ENCODE data around the gene FHAD1. TPM values are rescaled to one million over a fixed set of nuclear protein-coding genes. Genes with fewer than 3 reads are reported as not detected.

FHAD1 gene
- total and polyA plus RNA-seq, 2 of the 13 experiments (the other 11 are each of a cell fraction or from before 2014, with no cell fraction given), result not detected

- no TSS peak for BruUV-seq (replicated peaks)
- CTCF ChIA-PET (ENCODE audit: low intra/inter-chr PET ratio, low total read pairs), result no interaction called here
- H2AFZ ChIP-seq (ENCODE audit: low read length), result no peak overlapping the region
- no peak for DNase-seq (ENCODE audit: low spot score)
- H3K4me3 ChIP-seq (replicated peaks in 1 of 3; ENCODE audit: insufficient read depth in 1 of 3, low read depth in 2 of 3, low read length in 3 of 3), result no peak overlapping the region
- no peaks in the 10 kb centered on the region for H3K9me3 ChIP-seq (ENCODE audit: low read length)
- H3K9ac ChIP-seq (ENCODE audit: insufficient read depth, low read depth, low read length), result no peak overlapping the region
- FAIRE-seq, result no peak
- POLR2A ChIA-PET, result no interaction called here
- H3K36me3 ChIP-seq (replicated peaks in 1 of 2; ENCODE audit: control insufficient read depth in 1 of 2, insufficient read depth in 2 of 2, low read length in 2 of 2), result no peaks in the 10 kb centered on the region
- no peak for ATAC-seq
- no peak overlapping the region for H3K4me2 ChIP-seq (ENCODE audit: low read depth, low read length)
- H3K79me2 ChIP-seq (ENCODE audit: insufficient read depth, low read length), result no peaks in the 10 kb centered on the region
- TF ChIP-seq HMG20B (CRISPR knock-in tag; conservative IDR thresholded peaks at IDR 0.05) (no peak), PAF1 (CRISPR knock-in tag; IDR thresholded peaks at IDR 0.05) (no peak), CREB1 (IDR thresholded peaks at IDR 0.05) (peak; percentile 78), CREB1 (CRISPR knock-in tag; IDR thresholded peaks at IDR 0.05) (no peak), NFE2L2 (IDR thresholded peaks at IDR 0.05; ENCODE audit: low read length) (0 out of 2 replicates have a peak, but pooled peaks have one; percentile 12), ZNF512B (CRISPR knock-in tag; IDR thresholded peaks at IDR 0.05; ENCODE audit: borderline replicate concordance) (no peak), ZNF572 (CRISPR knock-in tag; IDR thresholded peaks at IDR 0.05) (no peak), ZNF616 (CRISPR knock-in tag; IDR thresholded peaks at IDR 0.05; ENCODE audit: low read depth) (no peak), FOXO1 (CRISPR knock-in tag; IDR thresholded peaks at IDR 0.05) (no peak), ZBTB25 (CRISPR knock-in tag; IDR thresholded peaks at IDR 0.05) (no peak), MAFF (IDR thresholded peaks at IDR 0.05; ENCODE audit: low read depth, low read length) (no peak), ELK4 (CRISPR knock-in tag; IDR thresholded peaks at IDR 0.05; ENCODE audit: borderline replicate concordance) (no peak)
- no peaks in the 10 kb centered on the region for H4K20me1 ChIP-seq (ENCODE audit: insufficient read depth, low read length)
- intact Hi-C loops (cut with micrococcal nuclease; ENCODE audit: unreplicated experiment) (no loop called here), in situ Hi-C loops (cut with HindIII; ENCODE audit: extremely low pct_ligation_motif_present, low pct_unique_long_range_greater_than_20kb) (no loop called here)
- H3K27ac ChIP-seq (ENCODE audit: extremely low read length, insufficient read depth, low read length), result no peak overlapping the region
- peaks cover 17% of the 10 kb centered on the region for H3K4me1 ChIP-seq (ENCODE audit: insufficient read depth, low read length)
- WGBS (ENCODE audit: low lambda C conversion rate), result 48% methylated on average over 9 of the region's 9 CpGs
- H3K27me3 ChIP-seq (ENCODE audit: control insufficient read depth in 1 of 2, insufficient read depth in 2 of 2, low read length in 2 of 2), result peaks cover 3 to 30% of the 10 kb centered on the region in 2 experiments; a peak in 3 of 5 replicates
Observed at GRCh38 chr1:15290382-15290781, 43.4 kb downstream of the FHAD1 start.

Data from HepG2 (cell line).